ENCODE measurements around the gene RUBCN.
"Not testable (repeated sequence)": the region's sequence is repeated elsewhere in the genome, so short reads cannot be mapped to it uniquely, and the experiment has no call there.

GRCh38 chr3:197730770-197731169, 5.9 kb downstream of the RUBCN start:
- TF ChIP-seq CTCF (IDR thresholded peaks at IDR 0.05; ENCODE audit: borderline replicate concordance, extremely low read depth, low read length, poor library complexity, severe bottlenecking); EZH2 (IDR thresholded peaks at IDR 0.05; ENCODE audit: borderline replicate concordance, low read depth, low read length, severe bottlenecking): not testable (repeated sequence)

Data from DND-41 (cell line).